ENCODE measurements around the gene FKBP14. TPM values are rescaled to one million over a fixed set of nuclear protein-coding genes. Genes with fewer than 3 reads are reported as not detected.

Gene FKBP14
- 47.3 and 54.4 TPM in 2 replicates for total RNA-seq (2014; rRNA removed; shearing (Covaris generic))

- peak; percentile 100 for DNase-seq (ENCODE audit: low read depth)
Observed at GRCh38 chr7:30026229-30027064, at the start of gene FKBP14. TSS of gene FKBP14 (minus strand) at chr7:30026702. CDS start at chr7:30026508, 194 bp downstream.

- DNase-seq (ENCODE audit: low read depth): peak; percentile 50
Observed at GRCh38 chr7:30074422-30075030, 48.0 kb upstream of the FKBP14 start.

GRCh38 chr7:30072735-30073134, 46.2 kb upstream of the FKBP14 start:
- DNase-seq (ENCODE audit: low read depth): no peak

- no peak for DNase-seq (ENCODE audit: low read depth)
Observed at GRCh38 chr7:30070052-30070451, 43.5 kb upstream of the FKBP14 start.

- no peak for DNase-seq (ENCODE audit: low read depth)
Observed at GRCh38 chr7:30069096-30069867, 42.8 kb upstream of the FKBP14 start.

GRCh38 chr7:30068117-30068516, 41.6 kb upstream of the FKBP14 start:
- DNase-seq (ENCODE audit: low read depth): no peak

GRCh38 chr7:30066687-30067086, 40.2 kb upstream of the FKBP14 start:
- DNase-seq (ENCODE audit: low read depth): no peak

- DNase-seq (ENCODE audit: low read depth): no peak
Observed at GRCh38 chr7:30065746-30066145, 39.2 kb upstream of the FKBP14 start.

GRCh38 chr7:30062587-30062986, 36.1 kb upstream of the FKBP14 start:
- peak; percentile 36 for DNase-seq (ENCODE audit: low read depth)

GRCh38 chr7:30061786-30062185, 35.3 kb upstream of the FKBP14 start:
- peak; percentile 17 for DNase-seq (ENCODE audit: low read depth)

- DNase-seq (ENCODE audit: low read depth): no peak
Observed at GRCh38 chr7:30057741-30058140, 31.2 kb upstream of the FKBP14 start.

GRCh38 chr7:30053068-30053467, 26.6 kb upstream of the FKBP14 start:
- no peak for DNase-seq (ENCODE audit: low read depth)

- no peak for DNase-seq (ENCODE audit: low read depth)
Observed at GRCh38 chr7:30049173-30049572, 22.7 kb upstream of the FKBP14 start.

GRCh38 chr7:30048582-30048981, 22.1 kb upstream of the FKBP14 start:
- DNase-seq (ENCODE audit: low read depth): no peak

- DNase-seq (ENCODE audit: low read depth): no peak
Observed at GRCh38 chr7:30047124-30047523, 20.6 kb upstream of the FKBP14 start.

- no peak for DNase-seq (ENCODE audit: low read depth)
Observed at GRCh38 chr7:30046127-30046770, 19.7 kb upstream of the FKBP14 start.

GRCh38 chr7:30041526-30042269, 15.2 kb upstream of the FKBP14 start:
- no peak for DNase-seq (ENCODE audit: low read depth)

GRCh38 chr7:30040938-30041337, 14.4 kb upstream of the FKBP14 start:
- DNase-seq (ENCODE audit: low read depth): no peak

- no peak for DNase-seq (ENCODE audit: low read depth)
Observed at GRCh38 chr7:30038196-30038980, 11.9 kb upstream of the FKBP14 start.

- DNase-seq (ENCODE audit: low read depth): no peak
Observed at GRCh38 chr7:30036220-30036619, 9.7 kb upstream of the FKBP14 start.
